PC-9 (cell line): ENCODE data around the gene HK2.

ENCODE experiments used
- EZH2 ChIP-seq: fragments of 200-600 bp; sonication (generic); IDR thresholded peaks from 2 replicates; pipeline ENCODE4 v1.8.0; 2017; ENCODE audit warnings: antibody characterized with exemption, low read depth
- TF ChIP-seq, protein P1 (sequence below): fragments of 200-600 bp; sonication (generic); conservative IDR thresholded peaks from 2 replicates; pipeline ENCODE4 v1.6.1; 2017; ENCODE audit warnings: mixed run types, antibody characterized with exemption, mild to moderate bottlenecking, moderate library complexity

DNA sequence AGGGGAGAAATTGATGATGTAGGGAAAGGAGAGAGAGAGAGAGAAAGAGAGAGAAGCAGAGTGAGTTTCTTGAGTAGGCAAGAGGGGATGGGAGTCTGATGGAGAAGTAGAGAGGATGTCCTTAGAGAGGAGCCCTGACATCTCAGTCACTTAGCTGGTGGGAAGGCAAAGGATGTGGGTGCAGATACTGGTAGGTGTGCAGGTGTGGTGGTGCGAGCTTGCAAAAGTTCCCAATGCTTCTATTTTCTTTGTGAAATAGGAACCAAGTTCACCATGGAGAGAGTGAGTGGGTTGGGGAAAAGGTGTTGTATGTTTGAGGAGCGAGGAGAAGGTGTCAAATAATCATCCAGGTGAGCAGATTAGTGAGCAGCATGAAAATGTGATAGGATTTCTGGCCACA lies 98.0 kb downstream of the HK2 start:
- TF ChIP-seq, protein P1, sequence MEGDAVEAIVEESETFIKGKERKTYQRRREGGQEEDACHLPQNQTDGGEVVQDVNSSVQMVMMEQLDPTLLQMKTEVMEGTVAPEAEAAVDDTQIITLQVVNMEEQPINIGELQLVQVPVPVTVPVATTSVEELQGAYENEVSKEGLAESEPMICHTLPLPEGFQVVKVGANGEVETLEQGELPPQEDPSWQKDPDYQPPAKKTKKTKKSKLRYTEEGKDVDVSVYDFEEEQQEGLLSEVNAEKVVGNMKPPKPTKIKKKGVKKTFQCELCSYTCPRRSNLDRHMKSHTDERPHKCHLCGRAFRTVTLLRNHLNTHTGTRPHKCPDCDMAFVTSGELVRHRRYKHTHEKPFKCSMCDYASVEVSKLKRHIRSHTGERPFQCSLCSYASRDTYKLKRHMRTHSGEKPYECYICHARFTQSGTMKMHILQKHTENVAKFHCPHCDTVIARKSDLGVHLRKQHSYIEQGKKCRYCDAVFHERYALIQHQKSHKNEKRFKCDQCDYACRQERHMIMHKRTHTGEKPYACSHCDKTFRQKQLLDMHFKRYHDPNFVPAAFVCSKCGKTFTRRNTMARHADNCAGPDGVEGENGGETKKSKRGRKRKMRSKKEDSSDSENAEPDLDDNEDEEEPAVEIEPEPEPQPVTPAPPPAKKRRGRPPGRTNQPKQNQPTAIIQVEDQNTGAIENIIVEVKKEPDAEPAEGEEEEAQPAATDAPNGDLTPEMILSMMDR: no peak
- TF ChIP-seq EZH2: no peak
